SH-SY5Y (cell line): ENCODE data around the gene NR3C1.

Experiments
- GATA2 ChIP-seq: IDR thresholded peaks from 2 replicates; pipeline ENCODE4 v1.6.1; 2011; ENCODE audit warnings: mild to moderate bottlenecking, low read depth, low read length
- GATA3 ChIP-seq: IDR thresholded peaks from 2 replicates; pipeline ENCODE4 v1.6.1; 2011; ENCODE audit warnings: low read depth, mild to moderate bottlenecking, low read length, moderate library complexity

DNA sequence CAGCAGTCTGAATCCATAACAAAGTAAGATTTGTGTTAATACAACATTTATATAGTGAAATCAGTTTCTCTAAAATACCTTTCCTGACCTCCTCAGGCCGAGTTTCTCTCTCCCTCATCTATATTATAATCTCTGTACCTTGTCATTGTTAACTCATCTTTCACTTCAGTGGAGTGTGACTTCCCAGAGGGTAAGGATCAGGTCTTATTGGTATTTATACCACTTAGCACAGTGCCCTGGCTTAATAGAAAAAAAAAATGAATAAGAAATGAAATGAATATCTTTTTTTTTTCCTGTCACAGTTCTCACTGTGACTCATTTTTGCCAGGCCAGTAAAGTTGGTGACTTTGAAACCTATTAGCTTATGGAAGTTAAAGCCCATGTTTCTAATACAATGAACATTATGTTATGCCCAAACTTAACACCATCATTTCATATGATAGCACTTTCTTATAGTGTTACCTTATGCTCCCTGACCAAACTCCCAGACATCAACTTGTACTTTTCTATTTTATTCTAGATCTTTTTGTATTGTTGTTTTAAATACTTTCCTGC is 90.1 kb downstream of the NR3C1 start:
- no peak for TF ChIP-seq GATA2
- no peak for TF ChIP-seq GATA3
